ENCODE measurements around the gene BHLHE23. TPM values are rescaled to one million over a fixed set of nuclear protein-coding genes. Genes with fewer than 3 reads are reported as not detected.
"Not testable (repeated sequence)": the region's sequence is repeated elsewhere in the genome, so short reads cannot be mapped to it uniquely, and the experiment has no call there.

BHLHE23 gene
- total RNA-seq, 1 donor from 2014 or later, result not detected

DNA sequence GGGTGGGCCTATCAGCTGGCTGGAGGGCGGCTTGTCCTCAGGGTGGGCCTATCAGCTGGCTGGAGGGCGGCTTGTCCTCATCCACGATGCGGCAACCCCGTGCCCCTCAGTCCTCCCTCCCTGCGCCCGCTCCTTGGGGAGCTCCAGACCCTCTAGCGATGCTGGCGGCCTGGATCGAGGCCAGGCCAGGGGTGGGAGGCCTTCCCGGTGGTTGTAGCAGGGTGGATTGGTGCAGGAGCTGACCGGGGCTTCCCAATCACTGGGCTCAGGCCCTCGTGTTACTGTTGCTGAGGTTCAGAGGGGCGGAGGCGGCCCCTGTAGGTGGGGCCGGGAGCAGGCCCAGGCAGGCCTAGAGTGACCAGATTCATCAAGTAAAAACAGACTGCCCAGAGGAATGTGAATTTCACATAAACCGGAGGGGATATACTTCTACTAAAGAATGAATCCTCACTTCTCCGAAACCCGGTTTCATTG, 45.4 kb downstream of the BHLHE23 start:
- Mint-ChIP-seq H3K27me3 (no peaks in the 10 kb centered on the region), H3K4me3 (no peak overlapping the region), H3K9me3 (no peaks in the 10 kb centered on the region), H3K4me1 (ENCODE audit: unreplicated experiment) (no peaks in the 10 kb centered on the region), H3K27ac (no peak overlapping the region), H3K36me3 (no peaks in the 10 kb centered on the region)
- TF ChIP-seq, protein P1, sequence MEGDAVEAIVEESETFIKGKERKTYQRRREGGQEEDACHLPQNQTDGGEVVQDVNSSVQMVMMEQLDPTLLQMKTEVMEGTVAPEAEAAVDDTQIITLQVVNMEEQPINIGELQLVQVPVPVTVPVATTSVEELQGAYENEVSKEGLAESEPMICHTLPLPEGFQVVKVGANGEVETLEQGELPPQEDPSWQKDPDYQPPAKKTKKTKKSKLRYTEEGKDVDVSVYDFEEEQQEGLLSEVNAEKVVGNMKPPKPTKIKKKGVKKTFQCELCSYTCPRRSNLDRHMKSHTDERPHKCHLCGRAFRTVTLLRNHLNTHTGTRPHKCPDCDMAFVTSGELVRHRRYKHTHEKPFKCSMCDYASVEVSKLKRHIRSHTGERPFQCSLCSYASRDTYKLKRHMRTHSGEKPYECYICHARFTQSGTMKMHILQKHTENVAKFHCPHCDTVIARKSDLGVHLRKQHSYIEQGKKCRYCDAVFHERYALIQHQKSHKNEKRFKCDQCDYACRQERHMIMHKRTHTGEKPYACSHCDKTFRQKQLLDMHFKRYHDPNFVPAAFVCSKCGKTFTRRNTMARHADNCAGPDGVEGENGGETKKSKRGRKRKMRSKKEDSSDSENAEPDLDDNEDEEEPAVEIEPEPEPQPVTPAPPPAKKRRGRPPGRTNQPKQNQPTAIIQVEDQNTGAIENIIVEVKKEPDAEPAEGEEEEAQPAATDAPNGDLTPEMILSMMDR (conservative IDR thresholded peaks at IDR 0.05), result no peak
- no peak for DNase-seq (ENCODE audit: extremely low spot score, unreplicated experiment)

DNA sequence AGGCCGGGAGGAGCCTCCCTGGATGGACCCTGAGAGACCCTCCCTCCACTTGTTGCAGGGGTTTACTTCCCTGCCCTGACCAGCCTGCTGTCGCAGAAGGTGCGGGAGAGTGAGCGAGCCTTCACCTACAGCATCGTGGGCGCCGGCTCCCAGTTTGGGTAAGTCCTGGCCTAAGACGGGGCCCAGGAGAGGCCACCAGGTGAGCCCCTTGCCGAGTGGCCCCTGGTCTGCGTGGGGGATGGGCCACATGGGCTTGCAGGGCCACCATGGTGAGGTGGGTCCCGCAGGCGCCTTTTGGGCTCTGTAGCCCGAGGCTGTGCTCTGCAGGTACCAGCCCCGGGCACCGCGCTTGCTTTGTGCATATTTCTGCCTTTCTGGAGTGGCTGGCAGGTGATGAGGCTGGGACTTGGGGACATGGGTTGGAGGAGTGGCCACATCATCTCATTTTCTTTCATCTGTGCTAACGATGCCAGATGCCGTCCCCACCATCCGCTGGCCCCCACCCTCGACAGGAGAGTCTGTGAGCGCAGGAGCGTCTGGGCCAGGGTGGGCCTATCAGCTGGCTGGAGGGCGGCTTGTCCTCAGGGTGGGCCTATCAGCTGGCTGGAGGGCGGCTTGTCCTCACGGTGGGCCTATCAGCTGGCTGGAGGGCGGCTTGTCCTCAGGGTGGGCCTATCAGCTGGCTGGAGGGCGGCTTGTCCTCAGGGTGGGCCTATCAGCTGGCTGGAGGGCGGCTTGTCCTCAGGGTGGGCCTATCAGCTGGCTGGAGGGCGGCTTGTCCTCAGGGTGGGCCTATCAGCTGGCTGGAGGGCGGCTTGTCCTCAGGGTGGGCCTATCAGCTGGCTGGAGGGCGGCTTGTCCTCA, 46.1 kb downstream of the BHLHE23 start:
- DNase-seq (ENCODE audit: extremely low spot score, unreplicated experiment); H3K4me3 Mint-ChIP-seq; H3K27me3 Mint-ChIP-seq; H3K9me3 Mint-ChIP-seq; H3K36me3 Mint-ChIP-seq; H3K27ac Mint-ChIP-seq; H3K4me1 Mint-ChIP-seq (ENCODE audit: unreplicated experiment): not testable (repeated sequence)

DNA sequence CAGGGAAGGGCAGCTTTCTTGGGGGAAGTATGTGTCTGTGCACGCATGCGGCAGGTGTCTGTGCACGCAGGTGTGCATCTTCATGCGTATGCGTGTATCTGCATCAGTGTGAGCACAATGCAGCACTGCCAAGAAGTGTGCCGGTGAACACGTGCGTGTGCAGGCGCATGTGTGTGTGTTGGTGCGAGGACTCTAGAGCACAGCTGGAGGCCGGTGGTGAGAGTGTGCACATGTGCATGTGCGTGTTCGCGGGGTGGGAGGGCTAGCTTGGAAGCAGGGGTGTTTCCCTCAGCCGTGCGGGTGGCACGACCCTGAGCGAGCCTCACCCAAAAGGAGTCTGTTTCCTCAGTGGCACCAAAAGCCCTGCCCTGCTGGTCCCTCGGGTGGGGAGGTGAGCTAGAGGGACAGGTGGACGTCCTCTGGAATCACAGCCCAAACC, 46.7 kb downstream of the BHLHE23 start:
- Mint-ChIP-seq H3K27ac (no peak overlapping the region), H3K27me3 (no peaks in the 10 kb centered on the region), H3K9me3 (no peaks in the 10 kb centered on the region), H3K36me3 (no peaks in the 10 kb centered on the region), H3K4me3 (no peak overlapping the region), H3K4me1 (ENCODE audit: unreplicated experiment) (no peaks in the 10 kb centered on the region)
- TF ChIP-seq, protein P1 (conservative IDR thresholded peaks at IDR 0.05), result no peak
- DNase-seq (ENCODE audit: extremely low spot score, unreplicated experiment), result no peak

DNA sequence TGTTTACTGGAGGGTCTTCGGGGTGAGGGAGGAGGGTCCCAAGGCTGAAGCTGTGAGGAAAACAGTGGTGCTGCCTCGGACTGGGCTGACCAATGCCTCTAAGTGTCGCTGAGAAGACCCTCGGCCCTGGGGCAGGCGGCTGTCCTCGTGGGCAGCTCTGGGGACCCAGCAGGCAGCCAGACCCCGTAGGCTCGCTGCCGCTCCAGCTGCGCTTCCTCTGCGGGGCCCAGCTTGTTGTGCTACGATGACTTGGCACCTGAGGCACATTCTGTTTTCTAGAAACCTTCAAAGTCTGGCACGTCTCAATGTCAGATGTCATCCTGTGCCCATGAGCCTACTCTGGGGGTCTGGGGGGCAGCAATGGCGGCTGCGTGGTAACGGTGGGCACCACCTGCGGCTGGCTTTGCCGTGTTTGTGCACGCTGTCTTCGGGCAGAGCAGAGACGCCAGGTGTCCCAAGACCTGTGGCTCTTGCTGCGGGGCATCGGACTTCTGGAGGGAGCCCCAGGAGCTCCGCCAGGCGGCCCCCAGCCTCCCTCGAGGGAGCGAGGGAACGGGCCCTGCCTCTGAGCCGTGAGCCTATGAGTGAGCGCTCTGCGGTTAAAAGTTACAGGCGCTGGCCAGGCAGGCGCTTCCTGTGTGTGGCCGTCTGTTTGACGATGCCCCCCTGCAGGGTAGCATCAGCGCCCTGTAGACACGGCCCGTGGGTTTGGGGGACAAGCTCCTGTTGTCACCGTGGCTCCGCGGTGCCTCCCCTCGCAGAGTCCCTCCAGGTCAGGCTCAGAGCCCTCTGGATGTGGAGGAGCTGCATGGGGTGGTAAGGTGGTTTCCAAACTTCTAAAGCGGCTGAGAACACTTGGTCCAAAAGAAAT, 47.4 kb downstream of the BHLHE23 start:
- H3K9me3 Mint-ChIP-seq, result no peaks in the 10 kb centered on the region
- H3K36me3 Mint-ChIP-seq, result no peaks in the 10 kb centered on the region
- H3K27me3 Mint-ChIP-seq, result no peaks in the 10 kb centered on the region
- TF ChIP-seq, protein P1 (conservative IDR thresholded peaks at IDR 0.05), result no peak
- no peak overlapping the region for H3K27ac Mint-ChIP-seq
- H3K4me3 Mint-ChIP-seq, result no peak overlapping the region
- DNase-seq (ENCODE audit: extremely low spot score, unreplicated experiment), result no peak
- no peaks in the 10 kb centered on the region for H3K4me1 Mint-ChIP-seq (ENCODE audit: unreplicated experiment)

DNA sequence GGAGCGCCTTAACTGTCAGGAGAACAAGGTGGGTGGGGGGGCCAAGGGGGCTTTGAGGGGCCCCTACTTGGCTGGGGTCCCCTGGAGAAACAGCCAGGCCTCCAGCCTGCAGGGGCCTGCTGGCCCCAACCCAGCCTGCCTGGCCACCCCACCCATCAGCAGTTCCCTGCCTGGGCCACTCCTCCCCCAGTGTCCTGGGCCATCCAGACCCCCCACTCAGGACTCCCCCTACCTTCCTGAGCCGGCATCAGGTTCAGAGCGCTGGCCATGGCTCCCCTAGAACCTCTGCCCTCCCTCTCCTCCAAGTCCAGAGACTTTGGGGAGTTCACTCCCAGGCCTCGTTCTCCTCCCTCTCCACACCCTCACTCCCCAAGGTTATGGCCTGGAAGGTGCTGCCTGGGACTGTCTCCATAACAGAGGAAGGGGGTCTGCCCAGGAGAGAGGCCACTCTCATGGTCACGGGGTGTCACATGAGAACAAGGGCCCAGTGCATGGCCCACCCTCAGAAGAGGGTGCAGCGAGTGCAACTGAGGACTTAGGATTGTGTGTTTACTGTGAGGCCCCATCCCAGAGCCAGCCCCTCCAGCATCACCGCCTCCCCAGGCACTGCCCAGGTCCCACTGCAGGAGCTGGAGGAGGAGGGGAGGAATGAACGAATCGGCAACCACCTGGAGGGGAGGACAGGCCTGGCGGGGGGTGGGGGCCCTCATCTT, 48.2 kb downstream of the BHLHE23 start:
- Mint-ChIP-seq H3K4me3 (no peak overlapping the region), H3K4me1 (ENCODE audit: unreplicated experiment) (no peaks in the 10 kb centered on the region), H3K36me3 (no peaks in the 10 kb centered on the region), H3K27me3 (no peaks in the 10 kb centered on the region), H3K9me3 (no peaks in the 10 kb centered on the region), H3K27ac (no peak overlapping the region)
- TF ChIP-seq, protein P1 (conservative IDR thresholded peaks at IDR 0.05), result no peak
- peak; percentile 63 for DNase-seq (ENCODE audit: extremely low spot score, unreplicated experiment)
